ENCODE data around the gene OTOA.
"Not testable (repeated sequence)": the region's sequence is repeated elsewhere in the genome, so short reads cannot be mapped to it uniquely, and the experiment has no call there.

OTOA gene

DNA sequence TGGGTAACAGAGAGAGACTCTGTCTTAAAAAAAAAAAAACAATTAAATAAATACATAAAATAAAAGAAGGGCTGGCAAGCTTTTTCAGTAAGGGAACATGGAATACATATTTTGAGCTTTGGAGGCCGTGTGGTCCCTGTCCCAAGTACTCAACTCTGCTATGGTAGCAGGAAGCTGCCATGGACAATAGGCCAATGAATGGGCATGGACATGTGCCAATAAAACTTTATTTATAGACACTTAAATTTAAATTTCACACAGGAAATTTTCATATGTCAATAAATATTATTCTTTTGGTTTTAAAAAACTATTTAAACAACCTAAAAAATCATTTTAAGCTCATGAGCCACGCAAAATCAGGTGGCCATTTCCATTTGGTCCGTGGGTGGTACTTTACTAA is 3.8 kb downstream of the OTOA start:
- in situ Hi-C loops (cut with MboI; ENCODE audit: low sequenced_read_pairs): no loop called here

DNA sequence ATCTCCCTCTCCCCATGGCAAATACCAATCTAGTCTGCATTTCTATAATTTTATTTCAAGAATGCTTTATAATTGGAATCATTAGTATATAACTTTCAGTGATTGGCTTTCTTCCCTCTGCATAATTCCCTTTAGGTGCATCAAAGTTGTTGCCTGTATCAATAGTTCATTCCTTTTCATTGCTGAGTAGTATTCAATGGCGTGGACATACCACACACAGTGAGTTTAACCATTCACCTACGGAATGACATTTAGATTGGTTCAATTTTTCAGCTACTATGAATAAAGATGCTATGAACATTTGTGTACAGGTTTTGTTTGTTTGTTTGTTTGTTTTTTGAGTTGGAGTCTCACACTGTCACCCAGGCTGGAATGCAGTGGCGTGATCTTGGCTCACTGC is 9.7 kb downstream of the OTOA start:
- in situ Hi-C loops (cut with MboI; ENCODE audit: low sequenced_read_pairs): no loop called here

DNA sequence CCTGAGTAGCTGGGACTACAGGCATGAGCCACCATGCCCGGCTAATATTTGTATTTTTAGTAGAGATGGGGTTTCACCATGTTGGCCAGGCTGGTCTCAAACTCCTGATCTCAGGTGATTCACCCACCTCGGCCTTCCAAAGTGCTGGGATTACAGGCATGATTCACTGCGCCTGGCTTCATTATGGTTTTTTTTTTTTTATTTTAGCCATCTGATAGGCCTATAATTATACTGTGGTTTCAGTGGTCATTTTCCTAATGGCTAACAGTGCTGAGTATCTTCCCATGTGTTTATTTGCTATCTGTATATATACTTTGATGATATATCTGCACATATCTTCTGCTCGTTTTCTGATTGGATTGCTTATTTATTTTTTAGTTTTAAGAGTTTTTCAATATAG is 10.7 kb downstream of the OTOA start:
- in situ Hi-C loops (cut with MboI; ENCODE audit: low sequenced_read_pairs): not testable (repeated sequence)

DNA sequence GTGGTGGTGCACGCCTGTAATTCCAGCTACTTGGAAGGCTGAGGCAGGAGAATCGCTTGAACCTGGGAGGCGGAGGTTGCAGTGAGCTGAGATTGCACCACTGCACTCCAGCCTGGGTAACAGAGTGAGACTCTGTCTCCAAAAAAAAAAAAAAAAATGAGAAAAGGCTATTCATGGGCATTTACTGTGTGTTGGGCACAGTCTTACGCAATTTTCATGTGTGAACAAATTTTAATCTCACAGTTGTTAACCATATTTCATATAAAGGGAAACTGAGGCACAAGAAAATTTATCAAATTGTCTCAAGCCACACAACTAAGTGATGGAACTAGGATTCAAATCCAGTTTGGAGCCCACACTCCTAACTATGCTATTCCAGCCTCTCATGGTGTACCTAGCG is 16.9 kb downstream of the OTOA start:
- in situ Hi-C loops (cut with MboI; ENCODE audit: low sequenced_read_pairs): not testable (repeated sequence)

DNA sequence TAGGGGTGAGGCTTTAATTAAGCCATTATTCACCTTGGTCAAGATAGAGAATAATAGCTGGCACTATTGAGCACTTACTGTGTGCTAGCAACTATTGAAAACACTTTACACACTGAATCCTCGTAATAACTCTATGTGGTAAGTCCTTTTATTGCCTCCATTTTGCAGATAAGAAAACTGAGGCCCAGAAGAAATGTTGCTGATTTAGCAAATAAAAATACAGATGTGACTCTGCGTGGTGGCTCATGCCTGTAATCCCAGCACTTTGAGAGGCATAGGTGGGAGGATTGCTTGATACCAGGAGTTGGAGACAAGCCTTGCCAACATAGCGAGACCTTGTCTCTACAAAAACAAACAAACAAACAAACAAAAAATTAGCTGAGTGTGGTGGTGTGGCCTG is 19.4 kb downstream of the OTOA start:
- in situ Hi-C loops (cut with MboI; ENCODE audit: low sequenced_read_pairs): no loop called here

DNA sequence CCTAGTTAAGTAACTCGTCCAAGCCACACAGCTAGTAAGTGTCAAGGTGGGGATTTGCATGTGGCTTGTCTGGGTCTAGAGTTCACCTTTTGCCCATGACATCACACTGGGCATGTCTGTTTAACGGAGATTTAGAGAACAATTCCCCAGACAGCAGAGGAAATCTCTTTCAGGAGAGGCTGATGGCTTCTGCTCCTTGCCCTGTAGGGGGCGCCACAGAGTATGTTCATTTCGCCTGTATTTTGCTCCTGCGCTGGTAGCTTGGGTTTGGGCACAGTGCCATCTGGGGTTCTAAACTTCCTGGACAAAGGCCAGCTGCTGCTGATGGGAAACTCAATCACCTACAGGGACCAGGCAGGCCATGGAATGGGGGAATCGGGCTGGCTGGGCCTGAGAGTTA is 20.4 kb downstream of the OTOA start:
- in situ Hi-C loops (cut with MboI; ENCODE audit: low sequenced_read_pairs): no loop called here

DNA sequence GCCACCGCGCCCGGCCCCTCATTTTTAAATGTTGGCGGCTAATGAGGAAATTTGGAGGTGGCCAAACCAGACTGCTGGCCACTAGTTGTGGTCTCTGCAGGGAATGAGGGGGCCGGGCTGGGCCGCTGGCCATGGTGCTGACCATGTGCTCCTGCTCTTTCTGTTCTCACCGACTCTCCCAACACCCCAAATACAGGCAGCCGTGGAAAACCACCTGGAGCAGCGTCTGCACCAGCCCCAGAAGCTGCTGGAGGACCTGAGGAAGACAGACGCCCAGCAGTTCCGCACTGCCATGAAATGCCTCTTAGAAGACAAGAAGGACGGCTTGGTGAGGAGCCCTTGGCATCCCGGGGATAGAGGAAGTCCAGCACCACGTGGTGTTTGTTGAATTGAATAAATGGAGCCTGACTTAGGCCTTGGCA is 21.3 kb downstream of the OTOA start:
- in situ Hi-C loops (cut with MboI; ENCODE audit: low sequenced_read_pairs): no loop called here

DNA sequence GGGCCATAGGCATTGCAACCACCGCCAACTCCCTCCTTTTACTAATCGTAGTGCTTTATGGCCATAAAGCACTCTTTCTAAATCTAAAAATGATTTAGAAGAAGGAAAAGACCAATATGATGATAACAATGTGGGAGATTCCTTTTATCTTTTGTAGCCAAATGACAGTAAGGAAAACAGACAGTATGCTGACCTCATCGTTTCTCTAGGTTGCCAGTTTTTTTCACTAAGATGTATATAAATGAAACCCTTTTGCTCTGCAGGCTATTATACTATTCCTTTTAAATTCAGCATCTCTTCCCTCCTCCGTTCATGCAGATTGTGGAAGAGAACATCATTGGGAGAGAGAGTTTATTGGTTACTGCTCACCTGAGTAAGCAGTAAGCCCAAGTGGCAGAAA is 25.3 kb downstream of the OTOA start:
- in situ Hi-C loops (cut with MboI; ENCODE audit: low sequenced_read_pairs): no loop called here

DNA sequence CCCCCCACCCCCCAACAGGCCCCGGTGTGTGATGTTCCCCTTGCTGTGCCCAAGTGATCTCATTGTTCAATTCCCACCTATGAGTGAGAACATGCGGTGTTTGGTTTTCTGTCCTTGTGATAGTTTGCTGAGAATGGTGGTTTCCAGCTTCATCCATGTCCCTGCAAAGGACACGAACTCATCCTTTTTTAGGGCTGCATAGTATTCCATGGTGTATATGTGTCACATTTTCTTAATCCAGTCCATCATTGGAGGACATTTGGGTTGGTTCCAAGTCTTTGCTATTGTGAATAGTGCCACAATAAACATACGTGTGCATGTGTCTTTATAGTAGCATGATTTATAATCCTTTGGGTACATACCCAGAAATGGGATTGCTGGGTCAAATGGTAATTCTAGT is 27.2 kb downstream of the OTOA start:
- in situ Hi-C loops (cut with MboI; ENCODE audit: low sequenced_read_pairs): not testable (repeated sequence)

DNA sequence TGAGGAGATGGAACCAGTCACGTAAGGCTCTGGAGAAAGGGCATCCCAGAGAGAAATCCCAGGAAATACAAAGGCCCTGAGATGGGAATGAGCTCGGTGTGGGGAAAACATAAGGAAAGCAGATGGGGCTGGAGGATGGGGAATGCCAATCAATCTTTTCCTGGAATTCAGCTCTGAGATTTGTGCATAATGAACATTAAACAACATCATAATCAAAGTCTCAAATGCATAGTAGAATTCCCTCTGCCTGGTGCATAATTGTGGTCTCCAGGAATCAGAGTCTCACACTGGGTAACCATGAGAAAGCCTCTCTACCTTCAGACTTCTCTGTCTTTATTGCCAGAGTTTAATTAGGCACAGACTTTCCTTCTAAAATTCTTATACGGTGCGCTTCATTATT is 30.8 kb downstream of the OTOA start:
- in situ Hi-C loops (cut with MboI; ENCODE audit: low sequenced_read_pairs): no loop called here

DNA sequence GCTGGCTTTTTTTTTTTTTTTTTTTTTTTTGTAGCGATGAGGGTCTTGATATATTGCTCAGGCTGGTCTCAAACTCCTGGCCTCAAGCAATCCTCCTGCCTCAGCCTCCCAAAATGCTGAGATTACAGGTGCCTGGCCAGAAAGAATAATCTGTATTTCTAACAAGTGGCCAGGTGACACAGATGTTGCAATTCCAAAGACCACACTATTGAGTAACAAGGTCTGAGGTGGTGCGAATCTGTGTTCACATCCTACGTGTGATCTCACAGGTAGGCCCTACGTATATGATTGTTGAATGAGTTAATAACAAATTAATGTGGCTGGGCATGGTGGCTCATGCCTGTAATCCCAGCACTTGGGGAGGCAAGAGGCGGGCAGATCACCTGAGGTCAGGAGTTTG is 33.3 kb downstream of the OTOA start:
- in situ Hi-C loops (cut with MboI; ENCODE audit: low sequenced_read_pairs): no loop called here

DNA sequence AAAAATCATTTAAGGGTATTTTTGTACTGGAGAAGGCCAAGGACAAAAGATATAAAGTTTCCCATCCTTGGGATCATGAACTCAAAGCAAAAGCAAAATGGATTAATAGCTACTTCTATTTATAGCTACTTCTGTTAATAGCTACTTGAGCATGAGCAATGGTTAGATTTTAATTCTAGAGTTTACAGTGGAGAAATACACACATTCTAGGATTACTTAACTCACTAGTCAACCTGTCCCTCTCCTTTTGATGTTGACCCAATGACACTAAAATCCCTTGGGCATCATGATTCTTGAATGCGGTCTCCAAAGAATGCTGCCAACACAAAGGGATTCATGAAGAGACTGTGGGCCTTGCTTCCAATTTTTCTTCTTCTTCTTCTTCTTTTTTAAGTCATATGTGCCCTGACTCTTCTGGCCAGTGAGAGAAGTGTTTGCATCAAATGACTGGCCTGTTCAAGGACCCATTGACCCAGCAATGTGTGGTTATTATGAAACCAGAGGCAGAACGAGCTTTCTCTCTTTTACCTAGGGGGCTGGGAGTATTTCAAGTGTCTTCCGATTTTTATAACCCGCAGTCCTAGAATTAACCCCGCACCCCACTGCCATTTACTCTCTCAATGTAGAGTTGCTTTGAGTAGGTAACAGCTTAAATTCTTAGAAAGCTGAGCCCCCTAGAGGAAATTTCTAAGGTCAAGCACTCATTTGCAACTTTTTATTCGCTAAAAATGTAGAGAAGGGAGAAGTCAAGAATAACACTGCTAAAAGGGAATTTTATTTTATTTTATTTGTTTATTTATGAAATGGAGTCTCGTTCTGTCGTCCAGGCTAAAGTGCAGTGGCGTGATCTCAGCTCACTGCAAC is 34.6 kb downstream of the OTOA start:
- in situ Hi-C loops (cut with MboI; ENCODE audit: low sequenced_read_pairs): no loop called here

DNA sequence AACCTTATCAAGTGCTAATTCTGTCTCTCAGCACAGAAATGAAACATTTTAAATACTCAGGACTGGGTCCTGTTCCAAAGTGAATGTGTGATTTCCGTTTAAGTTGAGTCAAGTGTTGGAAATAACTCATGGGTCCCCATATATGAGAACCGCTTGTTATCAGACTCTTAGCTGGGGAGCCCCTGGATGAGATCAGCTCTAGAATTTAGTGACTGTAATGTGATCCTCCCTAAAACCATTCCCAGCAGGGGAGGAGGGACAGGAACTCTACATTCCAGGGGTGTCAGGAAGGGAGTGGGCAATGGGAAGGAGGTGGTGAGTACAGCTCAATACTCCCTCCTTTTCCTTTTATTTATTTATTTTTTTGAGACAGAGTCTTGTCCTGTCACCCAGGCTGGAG is 37.5 kb downstream of the OTOA start:
- in situ Hi-C loops (cut with MboI; ENCODE audit: low sequenced_read_pairs): no loop called here

DNA sequence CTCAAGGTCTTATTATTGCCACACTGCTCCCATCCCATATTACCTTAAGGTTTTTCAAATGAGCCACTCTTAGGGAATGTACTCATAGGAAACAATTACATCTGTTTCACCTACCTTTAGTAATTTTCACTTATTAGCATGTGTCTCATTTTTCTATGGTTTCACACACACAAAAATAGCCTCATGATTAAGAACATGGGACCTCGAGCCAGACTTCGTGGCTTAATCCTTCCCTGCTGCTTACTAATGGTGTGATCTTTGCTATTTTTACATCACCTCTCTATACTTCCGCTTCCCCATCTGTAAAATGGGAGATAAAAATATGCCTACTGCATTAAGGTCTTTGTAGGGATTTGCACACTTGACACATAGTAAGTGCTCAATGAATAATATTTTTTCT is 38.5 kb downstream of the OTOA start:
- in situ Hi-C loops (cut with MboI; ENCODE audit: low sequenced_read_pairs): no loop called here

DNA sequence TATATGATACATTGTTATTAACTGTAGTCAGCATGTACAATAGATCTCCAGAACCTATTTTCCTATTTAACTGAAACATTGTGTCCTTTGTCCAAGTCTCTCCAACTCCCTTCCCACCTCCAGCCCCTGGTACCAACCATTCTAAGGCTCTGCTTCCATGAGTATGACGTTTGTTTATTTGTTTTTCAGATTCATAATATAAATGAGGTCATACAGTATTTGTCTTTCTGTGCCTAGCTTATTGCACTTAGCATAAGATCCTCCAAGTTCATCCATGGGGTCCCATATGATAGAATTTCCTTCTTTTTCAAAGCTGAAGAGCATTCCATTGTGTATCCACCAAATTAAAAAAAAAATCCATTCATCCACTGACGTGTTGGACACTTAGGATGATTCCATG is 39.4 kb downstream of the OTOA start:
- in situ Hi-C loops (cut with MboI; ENCODE audit: low sequenced_read_pairs): no loop called here

DNA sequence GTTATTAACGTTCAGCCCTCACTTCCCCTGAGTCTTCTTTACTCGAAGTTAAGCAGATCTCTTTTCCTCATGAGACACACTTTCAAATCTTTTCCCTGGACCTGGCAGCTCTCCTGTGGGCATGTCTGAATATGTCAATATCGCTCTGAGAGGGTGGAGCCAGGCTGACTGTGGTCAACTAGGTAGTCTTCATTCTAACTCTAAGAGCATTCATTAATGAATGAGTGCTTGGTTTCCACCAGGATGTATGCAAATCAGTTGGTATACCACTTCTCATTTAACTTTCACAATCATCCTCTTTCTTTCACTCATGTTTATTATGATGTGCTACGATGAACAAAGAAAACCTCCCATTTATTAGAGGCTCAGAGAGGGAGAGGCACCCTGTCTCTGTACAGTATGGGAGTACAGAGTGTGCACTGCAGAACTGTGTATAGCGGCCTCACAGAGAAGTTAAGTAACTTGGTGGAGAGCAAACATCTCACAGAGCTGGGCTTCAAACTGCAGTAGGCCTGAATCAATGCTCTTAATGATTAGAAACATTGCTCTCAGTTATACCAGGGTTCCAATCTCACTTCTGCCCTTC is 39.9 kb downstream of the OTOA start:
- in situ Hi-C loops (cut with MboI; ENCODE audit: low sequenced_read_pairs): no loop called here

DNA sequence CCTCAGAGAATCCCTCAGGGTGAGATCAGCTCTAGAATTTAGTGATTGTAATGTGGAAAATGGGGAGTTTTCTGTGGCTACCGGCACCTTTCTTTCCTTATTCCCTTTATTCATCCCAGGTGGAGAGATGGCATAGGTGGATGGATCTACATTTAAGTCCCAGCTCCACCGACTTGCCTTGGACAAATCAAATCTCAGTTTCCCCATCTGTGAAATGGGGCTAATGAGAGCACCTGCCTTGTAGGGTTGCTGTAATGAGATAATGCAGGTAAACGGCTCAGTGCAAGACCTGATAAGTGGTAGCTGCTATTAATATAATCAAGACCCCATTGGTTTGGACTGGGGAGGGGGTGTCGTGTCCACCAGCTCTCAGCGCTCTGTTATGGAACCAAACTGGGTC is 40.5 kb downstream of the OTOA start:
- in situ Hi-C loops (cut with MboI; ENCODE audit: low sequenced_read_pairs): no loop called here

DNA sequence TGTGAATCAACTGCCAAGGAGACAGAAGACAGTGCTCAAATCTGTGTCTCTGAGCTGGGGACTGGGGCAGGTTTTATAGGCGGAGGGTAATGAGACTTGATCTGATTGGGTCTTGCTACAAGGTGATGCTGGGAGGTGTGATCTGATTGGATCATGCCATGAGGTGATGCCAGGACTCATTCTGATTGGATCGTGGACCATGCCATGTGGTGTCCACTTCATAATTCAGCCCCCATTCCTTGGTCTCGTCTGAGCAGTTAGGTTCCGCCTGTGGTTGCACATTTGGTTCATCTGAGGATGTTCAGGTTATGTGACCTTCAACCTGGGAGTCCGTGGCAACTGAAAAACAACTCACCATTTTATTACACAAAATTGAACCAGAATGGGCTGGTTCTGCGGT is 41.0 kb downstream of the OTOA start:
- in situ Hi-C loops (cut with MboI; ENCODE audit: low sequenced_read_pairs): no loop called here

DNA sequence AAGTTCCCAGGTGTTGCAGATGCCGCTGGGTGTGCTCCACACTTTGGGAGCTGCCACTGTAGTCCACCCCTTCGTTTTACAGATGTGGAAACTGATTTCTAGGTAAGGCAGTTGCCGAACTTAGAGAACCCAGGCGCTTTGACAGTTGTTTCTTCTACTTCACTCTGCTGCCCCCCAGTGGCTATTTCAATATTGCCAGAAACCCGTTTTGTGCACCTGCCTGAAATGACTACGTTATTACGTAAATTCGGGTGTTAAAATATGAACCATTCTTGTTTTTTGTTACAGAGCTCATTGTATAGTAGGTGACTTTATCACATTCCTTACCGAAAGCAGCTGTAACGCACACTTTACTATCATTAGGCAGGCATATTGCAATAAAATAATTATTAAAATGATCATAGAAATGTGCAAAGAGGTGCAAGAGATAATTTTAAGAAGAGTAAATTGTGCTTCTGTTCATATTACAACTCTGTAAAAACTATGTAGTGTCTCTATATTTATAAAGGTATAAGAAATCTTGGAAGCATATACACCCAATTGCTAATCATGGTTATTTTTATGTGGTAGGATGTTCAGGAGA is 44.9 kb downstream of the OTOA start:
- in situ Hi-C loops (cut with MboI; ENCODE audit: low sequenced_read_pairs): no loop called here

DNA sequence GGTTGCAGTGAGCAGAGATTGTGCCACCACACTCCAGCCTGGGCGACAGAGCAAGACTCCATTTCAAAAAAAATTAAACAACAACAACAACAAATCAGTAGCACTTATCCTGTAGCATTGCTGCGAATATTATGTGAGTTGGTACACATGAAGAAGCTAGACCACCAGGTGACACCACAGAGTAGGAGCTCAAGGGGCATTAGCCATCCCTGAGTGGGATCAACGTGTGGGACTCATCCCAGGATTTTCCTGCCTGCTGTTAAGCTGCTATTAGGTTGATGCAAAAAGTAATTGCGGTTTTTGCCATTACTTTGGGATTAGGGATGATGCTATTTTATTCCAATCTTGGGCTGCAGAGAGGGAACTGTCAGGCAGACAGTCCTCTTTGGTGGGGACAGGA is 47.2 kb downstream of the OTOA start:
- in situ Hi-C loops (cut with MboI; ENCODE audit: low sequenced_read_pairs): no loop called here

DNA sequence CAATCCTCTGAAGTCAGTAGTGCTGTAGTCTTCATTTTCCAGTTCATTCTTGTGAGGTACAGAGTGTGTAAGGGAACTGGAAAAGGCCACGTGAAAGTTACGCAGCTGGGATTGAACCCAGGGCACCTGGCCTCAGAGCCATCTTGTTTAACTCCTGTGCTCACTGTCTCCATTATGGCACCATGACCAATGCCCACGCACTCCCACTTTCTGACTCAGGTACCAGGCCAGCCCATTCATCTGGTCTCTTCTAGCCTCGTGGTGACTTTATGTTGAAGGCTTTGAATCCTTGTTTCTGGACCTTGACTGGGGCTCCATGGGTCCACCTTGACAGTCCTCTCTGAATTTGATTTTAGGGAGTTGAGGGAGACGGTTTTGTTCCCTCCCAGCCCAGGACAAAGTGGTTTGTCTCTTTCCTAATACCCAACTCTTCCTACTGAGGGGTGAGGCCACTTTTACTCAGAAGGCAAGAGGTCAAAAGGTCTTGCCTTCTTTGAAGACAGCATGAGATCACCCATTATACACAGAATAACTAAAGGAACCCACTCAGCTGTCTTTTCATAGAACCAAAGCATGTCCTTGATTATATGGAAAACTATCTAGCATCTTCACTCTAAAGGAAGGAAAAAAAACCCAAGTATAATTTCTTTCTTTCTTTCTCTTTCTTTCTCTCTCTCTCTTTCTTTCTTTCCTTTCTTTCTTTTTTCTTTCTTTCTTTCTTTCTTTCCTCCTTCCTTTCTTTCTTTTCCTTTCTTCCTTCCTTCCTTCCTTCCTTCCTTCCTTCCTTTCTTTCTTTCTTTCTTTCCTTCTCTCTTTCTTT is 50.0 kb downstream of the OTOA start:
- in situ Hi-C loops (cut with MboI; ENCODE audit: low sequenced_read_pairs): no loop called here

DNA sequence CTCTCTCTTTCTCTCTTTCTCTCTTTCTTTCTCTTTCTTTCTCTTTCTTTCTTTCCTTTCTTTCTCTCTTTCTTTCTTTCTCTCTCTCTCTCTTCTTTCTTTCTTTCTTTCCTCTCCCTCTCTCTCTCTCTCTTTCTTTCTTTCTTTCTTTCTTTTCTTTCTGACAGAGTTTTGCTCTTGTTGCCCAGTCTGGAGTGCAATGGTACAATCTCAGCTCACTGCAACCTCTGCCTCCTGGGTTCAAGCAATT is 50.5 kb downstream of the OTOA start:
- in situ Hi-C loops (cut with MboI; ENCODE audit: low sequenced_read_pairs): not testable (repeated sequence)
